Stomach (tissue), 9 donors: ENCODE data around the gene COPZ2. TPM values are rescaled to one million over a fixed set of nuclear protein-coding genes. Genes with fewer than 3 reads are reported as not detected.
"Not testable (repeated sequence)": the region's sequence is repeated elsewhere in the genome, so short reads cannot be mapped to it uniquely, and the experiment has no call there.

Experiments used
- DNase-seq, 2 donors: peaks; one replicate each; pipeline versions ENCODE4 v3.0.0 to v3.0.0-alpha.2; 2013 to 2019
- H3K27ac ChIP-seq, 5 donors: fragments of 200-600 bp in 4 of 5; sonication (generic) in 4 of 5; one replicate each; pipeline ENCODE4 v1.5.1; 2013 to 2019; ENCODE audit warnings: mild to moderate bottlenecking in 1 of 5, moderate library complexity in 1 of 5
- H3K27me3 ChIP-seq, 3 donors: fragments of 200-600 bp; sonication (generic); one replicate each; pipeline ENCODE4 v1.5.1; 2017 to 2019; ENCODE audit warnings: mixed run types in 1 of 3
- H3K36me3 ChIP-seq, 4 donors: fragments of 200-600 bp; sonication (generic); 1 replicate in 3 of 4; 2 replicates in 1 of 4; pipeline ENCODE4 v1.5.1; 2016 to 2019
- H3K4me1 ChIP-seq, 4 donors: fragments of 200-600 bp; sonication (generic); one replicate each; pipeline ENCODE4 v1.5.1; 2016 to 2019
- H3K4me3 ChIP-seq, 4 donors: fragments of 200-600 bp; sonication (generic) in 3 of 4; one replicate each; pipeline ENCODE4 v1.5.1; 2016 to 2019; ENCODE audit warnings: mild to moderate bottlenecking in 1 of 4
- H3K9me3 ChIP-seq, 4 donors: fragments of 200-600 bp; sonication (generic); one replicate each; pipeline ENCODE4 v1.5.1; 2016 to 2019
- EP300 ChIP-seq: sonication (generic); formaldehyde crosslinking; IDR thresholded peaks from one replicate; pipeline ENCODE4 v1.6.1; 2017; ENCODE audit warnings: antibody characterized with exemption
- POLR2A ChIP-seq, 4 donors: fragments of 450-650 bp; IDR thresholded peaks; one replicate each; pipeline ENCODE4 v1.6.1; 2016; ENCODE audit warnings: antibody characterized with exemption in 4 of 4, control low read depth in 2 of 4, mild to moderate bottlenecking in 1 of 4, moderate library complexity in 1 of 4
- POLR2AphosphoS5 ChIP-seq, 3 donors: sonication (generic); formaldehyde crosslinking; IDR thresholded peaks; one replicate each; pipeline ENCODE4 v1.6.1; 2016; ENCODE audit warnings: antibody characterized with exemption in 3 of 3
- WGBS, 5 donors: extraction: QIAGEN DNeasy Blood & Tissue Kit in 3 of 5; methylation state at CpG; one replicate each; pipeline versions ENCODE4 v1.1.5 to v1.1.7; 2013 to 2018; 5-methylcytosine and 5-hydroxymethylcytosine counted together
- intact Hi-C: fragments of 100-400 bp; cut with DNase I; formaldehyde crosslinking; loops from one replicate; pipeline ENCODE4 v1.15.1; 2023; ENCODE audit warnings: low total_unique reads
- polyA plus RNA-seq, 3 donors: library from polyadenylated mRNA; stranded (reverse); fragments of 200-250 nt; gene quantifications; one replicate each; pipeline ENCODE4 v1.2.3, GENCODE V29; 2013
- total RNA-seq, 5 donors: library from RNA; depleted of rRNA; stranded (reverse); fragments of >200 nt; gene quantifications; one replicate each; pipeline versions ENCODE4 v1.1.0 to v1.2.3, GENCODE V29; 2014 to 2016
- TF ChIP-seq, protein P1 (sequence below), 7 experiments: fragments of 450-650 bp in 4 of 7; fragments of 200-600 bp in 3 of 7; sonication (generic) in 3 of 7; IDR thresholded peaks; one replicate each; pipeline ENCODE4 v1.5.1; 2016 to 2019; ENCODE audit warnings: antibody characterized with exemption in 7 of 7, control low read depth in 2 of 7, mild to moderate bottlenecking in 1 of 7
- donor health status: healthy with polysubstance abuse.
- donor health status: Bipolar disorder and iron deficiency.
- donor health status: healthy.

COPZ2 gene
- total and polyA plus RNA-seq, 8 donors: 6.8 to 187 (median 17.0) TPM

DNA sequence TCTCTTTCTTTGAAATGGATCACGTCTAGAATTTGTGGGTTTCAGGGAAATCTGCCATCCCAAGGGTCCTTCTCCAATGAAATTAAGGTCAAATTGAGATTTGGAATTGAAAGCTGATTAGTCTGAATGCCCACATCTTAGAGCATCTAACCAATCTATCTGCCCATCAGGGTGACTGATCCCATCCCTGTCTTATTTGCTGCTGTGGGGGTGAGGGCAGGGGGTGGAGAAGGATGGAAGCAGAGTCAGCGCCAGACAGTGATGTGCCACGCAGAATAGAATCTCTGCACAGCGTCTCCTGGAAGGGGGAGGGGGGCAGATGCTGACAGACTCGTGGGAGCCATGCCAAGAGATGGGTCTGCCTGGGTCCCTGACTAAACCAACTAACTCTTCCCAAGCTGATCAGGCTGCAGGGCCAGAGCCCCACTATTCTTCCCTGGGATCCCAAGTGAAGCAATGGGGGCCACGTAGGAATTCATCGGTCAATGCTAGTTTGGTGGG lies 34.6 kb downstream of the COPZ2 start:
- H3K9me3 ChIP-seq: no peaks in the 10 kb centered on the region
- H3K4me3 ChIP-seq: no peak overlapping the region
- peak in 1 of 2 donors; percentile 67 for DNase-seq
- peak overlapping the region in 3 of 5 donors; percentile 26 to 75 (median 64) for H3K27ac ChIP-seq
- no peak for TF ChIP-seq POLR2A (IDR thresholded peaks at IDR 0.05)
- TF ChIP-seq, protein P1, sequence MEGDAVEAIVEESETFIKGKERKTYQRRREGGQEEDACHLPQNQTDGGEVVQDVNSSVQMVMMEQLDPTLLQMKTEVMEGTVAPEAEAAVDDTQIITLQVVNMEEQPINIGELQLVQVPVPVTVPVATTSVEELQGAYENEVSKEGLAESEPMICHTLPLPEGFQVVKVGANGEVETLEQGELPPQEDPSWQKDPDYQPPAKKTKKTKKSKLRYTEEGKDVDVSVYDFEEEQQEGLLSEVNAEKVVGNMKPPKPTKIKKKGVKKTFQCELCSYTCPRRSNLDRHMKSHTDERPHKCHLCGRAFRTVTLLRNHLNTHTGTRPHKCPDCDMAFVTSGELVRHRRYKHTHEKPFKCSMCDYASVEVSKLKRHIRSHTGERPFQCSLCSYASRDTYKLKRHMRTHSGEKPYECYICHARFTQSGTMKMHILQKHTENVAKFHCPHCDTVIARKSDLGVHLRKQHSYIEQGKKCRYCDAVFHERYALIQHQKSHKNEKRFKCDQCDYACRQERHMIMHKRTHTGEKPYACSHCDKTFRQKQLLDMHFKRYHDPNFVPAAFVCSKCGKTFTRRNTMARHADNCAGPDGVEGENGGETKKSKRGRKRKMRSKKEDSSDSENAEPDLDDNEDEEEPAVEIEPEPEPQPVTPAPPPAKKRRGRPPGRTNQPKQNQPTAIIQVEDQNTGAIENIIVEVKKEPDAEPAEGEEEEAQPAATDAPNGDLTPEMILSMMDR (IDR thresholded peaks at IDR 0.05): no peak
- no peak for TF ChIP-seq POLR2AphosphoS5 (IDR thresholded peaks at IDR 0.05)
- 64 to 73% (median 70%) methylated on average over 7 of the region's 7 CpGs for WGBS, 5 donors
- no peaks in the 10 kb centered on the region for H3K36me3 ChIP-seq
- no peaks in the 10 kb centered on the region for H3K27me3 ChIP-seq
- intact Hi-C loops: no loop called here
- H3K4me1 ChIP-seq: peaks cover 0 to 23% (median 11%) of the 10 kb centered on the region in 4 donors

DNA sequence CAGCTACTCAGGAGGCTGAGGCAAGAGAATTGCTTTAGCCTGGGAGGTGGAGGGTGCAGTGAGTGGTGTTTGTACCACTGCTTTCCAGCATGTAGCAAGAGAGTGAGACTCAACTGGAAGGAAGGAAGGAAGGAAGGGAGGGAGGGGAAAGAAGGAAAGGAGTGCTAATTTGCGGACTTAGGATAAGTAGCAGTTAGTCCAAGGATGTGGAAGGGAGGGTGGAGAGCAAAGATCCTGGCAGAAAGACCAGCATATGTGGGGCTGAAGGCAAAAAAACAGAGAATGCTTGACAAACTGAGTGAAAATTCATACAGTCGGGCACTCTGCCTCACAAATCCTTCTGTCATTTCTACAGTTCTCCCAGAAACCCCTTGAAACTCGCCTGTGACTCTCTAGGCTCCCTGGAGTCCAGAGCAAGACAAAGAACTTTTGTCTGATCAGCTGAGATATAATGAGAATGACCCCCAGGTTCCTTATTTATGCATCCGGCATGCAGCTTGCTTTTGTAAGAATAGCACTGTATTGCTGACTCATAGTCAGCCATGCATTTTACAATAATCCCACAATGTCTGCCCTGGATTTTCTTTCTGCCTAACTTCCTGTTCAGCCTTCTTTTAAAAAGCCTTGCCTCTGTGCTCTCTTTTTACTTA lies 35.2 kb downstream of the COPZ2 start:
- WGBS, 5 donors: 33 to 47% (median 38%) methylated on average over 4 of the region's 4 CpGs
- TF ChIP-seq EP300 (no peak), POLR2AphosphoS5 (IDR thresholded peaks at IDR 0.05) (peak in 1 of 3 donors; percentile 54)
- Histone ChIP-seq H3K9me3 (no peaks in the 10 kb centered on the region), H3K4me1 (peaks cover 0 to 23% (median 11%) of the 10 kb centered on the region in 4 donors), H3K36me3 (no peaks in the 10 kb centered on the region), H3K27me3 (no peaks in the 10 kb centered on the region), H3K4me3 (no peak overlapping the region), H3K27ac (peak overlapping the region in 4 of 5 donors; percentile 26 to 75 (median 60))
- intact Hi-C loops: no loop called here
- DNase-seq: peak in 1 of 2 donors; percentile 81

DNA sequence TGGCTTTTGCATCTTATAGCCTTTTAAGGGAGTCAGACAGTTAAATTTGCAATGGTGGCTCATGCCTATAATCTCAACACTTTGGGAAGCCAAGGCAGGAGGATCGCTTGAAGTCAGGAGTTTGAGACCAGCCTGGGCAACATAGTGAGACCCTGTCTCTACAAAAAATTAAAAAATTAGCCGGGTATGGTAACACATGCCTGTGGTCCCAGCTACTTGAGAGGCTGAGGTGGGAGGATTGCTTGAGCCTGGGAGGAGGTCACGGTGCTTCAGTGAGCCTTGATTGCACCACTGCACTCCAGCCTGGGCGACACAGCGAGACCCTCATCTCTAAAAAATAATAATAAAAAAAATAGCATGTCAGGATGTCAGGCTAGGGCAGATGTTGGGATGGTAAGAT lies 35.9 kb downstream of the COPZ2 start:
- peak overlapping the region in 4 of 5 donors; percentile 26 to 75 (median 60) for H3K27ac ChIP-seq
- 95 to 99% (median 96%) methylated on average over 5 of the region's 5 CpGs for WGBS, 5 donors
- H3K27me3 ChIP-seq, H3K4me3 ChIP-seq, intact Hi-C loops, DNase-seq, H3K9me3 ChIP-seq, H3K36me3 ChIP-seq: not testable (repeated sequence)
- H3K4me1 ChIP-seq: peaks cover 0 to 23% (median 11%) of the 10 kb centered on the region in 4 donors

DNA sequence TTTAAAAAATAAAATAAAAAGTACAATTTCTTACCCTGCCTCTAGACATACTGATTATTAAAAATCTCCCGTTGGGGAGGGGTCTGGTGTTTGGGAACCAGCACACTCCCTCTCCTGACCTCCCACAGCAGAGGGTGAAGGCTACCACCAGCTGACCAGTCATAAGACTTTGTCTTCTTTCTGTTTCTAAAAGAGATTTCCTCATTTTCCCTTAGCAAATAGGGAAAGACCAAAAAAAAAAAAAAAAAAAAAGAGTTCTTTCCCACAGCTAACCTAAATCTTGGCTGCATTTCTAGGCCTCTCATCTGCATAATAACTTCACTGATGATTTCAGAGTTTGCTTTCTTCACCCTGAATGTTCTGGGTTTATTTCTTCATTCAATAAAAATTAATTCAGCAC lies 36.4 kb downstream of the COPZ2 start:
- TF ChIP-seq POLR2AphosphoS5 (IDR thresholded peaks at IDR 0.05): no peak
- TF ChIP-seq, protein P1 (IDR thresholded peaks at IDR 0.05): no peak
- TF ChIP-seq EP300: no peak
- no peak for TF ChIP-seq POLR2A (IDR thresholded peaks at IDR 0.05)
- Histone ChIP-seq H3K36me3 (no peaks in the 10 kb centered on the region), H3K27me3 (peaks cover 0 to 5% (median 0%) of the 10 kb centered on the region in 3 donors), H3K4me1 (peaks cover 0 to 23% (median 11%) of the 10 kb centered on the region in 4 donors), H3K9me3 (no peaks in the 10 kb centered on the region), H3K27ac (peak overlapping the region in 2 of 5 donors; percentile 26 to 75), H3K4me3 (no peak overlapping the region)
- intact Hi-C loops: no loop called here
- DNase-seq: no peak
- WGBS, 5 donors: 79 to 94% (median 90%) methylated on average over 1 of the region's 1 CpG

DNA sequence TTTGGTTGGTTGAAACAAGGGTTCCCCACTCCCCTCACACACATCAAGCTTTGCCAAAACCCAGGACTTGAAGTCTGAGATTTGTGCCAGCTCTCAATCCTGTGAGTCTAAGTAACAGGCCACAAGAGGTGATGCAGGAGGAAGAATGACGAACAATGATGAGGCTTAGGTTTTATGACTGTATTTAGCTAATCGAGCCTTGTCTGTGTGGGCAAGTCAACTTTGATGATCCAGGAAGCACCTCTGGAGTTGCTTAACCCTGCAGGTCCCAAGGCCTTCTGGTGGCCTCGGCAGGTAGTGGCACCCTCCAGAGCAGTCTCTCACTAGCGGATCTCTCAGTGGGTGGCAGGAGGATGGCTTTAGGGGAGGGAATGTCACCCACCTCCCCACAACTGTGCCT lies 38.0 kb downstream of the COPZ2 start:
- Histone ChIP-seq H3K4me3 (no peak overlapping the region), H3K27ac (no peak overlapping the region), H3K27me3 (peaks cover 0 to 15% (median 0%) of the 10 kb centered on the region in 3 donors), H3K9me3 (no peaks in the 10 kb centered on the region), H3K4me1 (peaks cover 0 to 23% (median 11%) of the 10 kb centered on the region in 4 donors), H3K36me3 (no peaks in the 10 kb centered on the region)
- DNase-seq: no peak
- intact Hi-C loops: no loop called here
- WGBS, 5 donors: 45 to 57% (median 52%) methylated on average over 4 of the region's 4 CpGs
- TF ChIP-seq, protein P1 (IDR thresholded peaks at IDR 0.05): no peak
- no peak for TF ChIP-seq POLR2AphosphoS5 (IDR thresholded peaks at IDR 0.05)
- no peak for TF ChIP-seq EP300
- no peak for TF ChIP-seq POLR2A (IDR thresholded peaks at IDR 0.05)
